Muscle of leg (tissue), 11 donors: ENCODE results near the gene DHODH. TPM values are rescaled to one million over a fixed set of nuclear protein-coding genes. Genes with fewer than 3 reads are reported as not detected.

Experiments
- DNase-seq: peaks from one replicate; pipeline ENCODE4 v3.0.0; 2013
- H3K27ac ChIP-seq: one replicate; pipeline ENCODE4 v1.5.1; 2013; ENCODE audit warnings: mild to moderate bottlenecking, low read length, control low read depth
- H3K27me3 ChIP-seq: one replicate; pipeline ENCODE4 v1.6.1; 2013; ENCODE audit warnings: low read length; ENCODE audit not compliant: control insufficient read depth, insufficient read depth
- H3K36me3 ChIP-seq: one replicate; pipeline ENCODE4 v1.6.1; 2013; ENCODE audit warnings: low read length; ENCODE audit not compliant: control insufficient read depth, insufficient read depth
- H3K4me1 ChIP-seq: one replicate; pipeline ENCODE4 v1.6.1; 2013; ENCODE audit warnings: low read length; ENCODE audit not compliant: control insufficient read depth, insufficient read depth
- H3K4me3 ChIP-seq: one replicate; pipeline ENCODE4 v1.5.1; 2013; ENCODE audit warnings: low read length, control low read depth
- H3K9me3 ChIP-seq: replicated peaks from 2 replicates; pipeline ENCODE4 v1.6.1; 2013; ENCODE audit warnings: low read depth, low read length; ENCODE audit not compliant: control insufficient read depth
- WGBS: methylation state at CpG from one replicate; pipeline ENCODE4 v1.1.5; 2013; ENCODE audit warnings: missing lambda C conversion rate; ENCODE audit not compliant: insufficient coverage; 5-methylcytosine and 5-hydroxymethylcytosine counted together
- polyA plus RNA-seq, 8 donors: library from polyadenylated mRNA; unstranded; fragments of 120-200 nt; gene quantifications; one replicate each; pipeline versions ENCODE4 v1.2.1 to v1.2.3, GENCODE V29; 2013; ENCODE audit warnings: inconsistent platforms in 1 of 8, low replicate concordance in 1 of 8; ENCODE audit not compliant: insufficient read length in 8 of 8, insufficient read depth in 1 of 8
- total RNA-seq: library from RNA; stranded (reverse); fragments of 120-200 nt; gene quantifications from one replicate; pipeline ENCODE4 v1.2.4, GENCODE V29; 2013

DHODH gene
- total and polyA plus RNA-seq, 9 donors: 7.2 to 12.4 (median 10.3) TPM

DNA sequence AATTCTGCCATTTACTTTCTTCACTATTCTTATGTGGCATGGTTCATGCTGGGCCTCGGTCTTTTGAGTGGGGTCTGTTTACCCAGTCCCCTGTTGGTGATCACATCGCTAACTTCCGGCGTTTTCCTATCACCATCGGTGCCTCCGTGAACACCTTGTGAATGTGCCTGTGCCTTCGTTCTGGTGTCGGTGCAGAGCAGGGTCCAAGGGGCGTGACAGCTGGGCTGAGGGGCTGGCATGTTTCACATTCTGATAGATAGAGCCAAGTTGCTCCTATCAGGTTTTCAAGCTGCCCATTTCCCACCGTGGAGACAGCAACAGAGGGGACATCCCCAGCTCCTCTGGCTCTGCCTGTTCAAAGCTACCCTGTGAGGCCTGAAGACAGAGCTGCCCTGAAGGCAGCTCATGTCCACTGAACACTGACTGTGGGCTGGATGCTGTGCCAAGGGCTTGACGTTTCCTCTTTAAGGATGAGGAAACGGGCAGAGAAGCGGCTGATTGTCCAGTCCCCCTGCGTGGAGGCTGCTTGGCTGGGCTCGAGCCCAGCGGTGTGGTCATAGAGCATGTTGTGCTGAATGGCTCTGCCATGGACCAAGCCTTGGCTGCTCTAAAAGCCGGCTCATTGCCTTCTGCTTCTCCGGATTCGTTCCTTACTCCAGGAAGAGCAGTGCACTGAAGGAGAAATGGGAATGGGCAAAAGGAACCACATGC, 17.0 kb downstream of the DHODH start:
- no peaks in the 10 kb centered on the region for H3K4me1 ChIP-seq
- H3K36me3 ChIP-seq: peaks cover 53% of the 10 kb centered on the region
- no peak for DNase-seq
- WGBS: 87% methylated on average over 18 of the region's 19 CpGs
- H3K4me3 ChIP-seq: no peak overlapping the region
- no peak overlapping the region for H3K27ac ChIP-seq
- no peaks in the 10 kb centered on the region for H3K9me3 ChIP-seq
- H3K27me3 ChIP-seq: no peaks in the 10 kb centered on the region

DNA sequence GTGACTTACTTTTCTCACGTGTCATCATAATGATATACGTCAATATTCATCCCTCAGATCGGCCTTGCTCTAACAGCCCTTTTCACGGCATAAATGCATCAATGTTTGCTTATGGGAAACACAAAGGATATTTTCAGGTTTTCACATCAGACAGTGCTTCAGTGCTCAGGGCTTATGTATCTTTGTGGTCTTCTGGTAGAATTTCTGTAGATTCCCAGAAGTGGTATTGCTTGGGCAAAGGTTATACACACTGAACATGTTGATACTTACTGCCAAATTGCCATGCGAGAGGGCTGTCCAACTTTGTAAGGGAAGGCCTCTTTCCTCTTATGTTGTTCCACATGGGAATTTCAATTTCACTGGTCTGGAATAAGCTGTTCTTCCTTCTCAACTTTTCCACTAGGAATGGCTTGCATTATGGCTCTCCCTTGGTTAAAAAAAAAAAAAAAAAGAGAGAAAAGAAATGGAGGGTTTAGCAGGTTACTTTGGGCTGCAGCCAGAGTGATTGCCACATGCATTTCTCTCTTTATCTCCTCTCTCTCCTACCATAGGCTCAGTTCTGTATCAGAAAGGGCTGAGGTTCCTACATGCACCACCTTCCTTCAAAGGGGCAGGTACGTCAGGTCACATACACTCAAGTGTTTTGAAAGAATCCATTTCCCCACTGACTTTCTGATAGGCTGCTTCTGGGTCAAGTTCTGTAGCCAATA, 19.3 kb downstream of the DHODH start:
- Histone ChIP-seq H3K4me3 (no peak overlapping the region), H3K4me1 (no peaks in the 10 kb centered on the region)
- WGBS: 100% methylated on average over 1 of the region's 6 CpGs

DNA sequence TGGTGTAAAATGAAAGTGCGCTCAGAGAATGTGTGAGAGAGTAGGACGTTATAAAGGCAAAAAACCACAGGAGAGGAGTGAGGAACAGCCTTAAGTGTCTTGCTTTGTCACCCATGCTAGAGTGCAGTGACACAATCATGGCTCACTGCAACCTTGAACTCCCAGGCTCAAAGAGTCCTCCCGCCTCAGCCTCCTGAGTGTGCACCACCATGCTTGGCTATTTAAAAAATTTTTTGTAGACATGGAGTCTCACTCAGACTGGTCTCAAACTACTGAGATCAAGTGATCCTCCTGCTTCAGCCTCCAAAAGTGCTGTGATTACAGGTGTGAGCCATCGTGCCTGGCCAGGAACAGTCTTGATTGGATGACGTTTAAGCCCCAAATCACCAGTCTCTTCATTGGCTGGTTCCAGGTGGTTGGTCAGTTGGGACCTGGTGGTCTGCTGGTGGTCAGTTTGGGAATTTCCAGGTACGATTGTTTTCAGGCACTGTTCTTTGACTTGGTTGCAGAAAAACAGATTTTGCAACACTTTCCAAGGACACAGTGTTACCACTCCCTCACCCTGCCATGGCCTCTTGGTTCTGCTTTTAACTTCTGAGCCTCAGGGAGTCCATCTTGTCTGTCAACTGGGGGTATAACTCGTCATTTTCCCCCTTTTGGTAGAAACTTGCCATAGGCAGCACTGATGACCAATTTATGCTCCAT, 21.2 kb downstream of the DHODH start:
- H3K27ac ChIP-seq: no peak overlapping the region
- 90% methylated on average over 6 of the region's 7 CpGs for WGBS
- no peak overlapping the region for H3K4me3 ChIP-seq
- H3K9me3 ChIP-seq: no peaks in the 10 kb centered on the region
- H3K36me3 ChIP-seq: peaks cover 16% of the 10 kb centered on the region
- no peaks in the 10 kb centered on the region for H3K4me1 ChIP-seq
- DNase-seq: no peak
- no peaks in the 10 kb centered on the region for H3K27me3 ChIP-seq

More for the DNA sequence above, 19.3 kb downstream of the DHODH start:
- Histone ChIP-seq H3K36me3 (peaks cover 31% of the 10 kb centered on the region), H3K27me3 (no peaks in the 10 kb centered on the region), H3K27ac (no peak overlapping the region), H3K9me3 (no peaks in the 10 kb centered on the region)
- DNase-seq: no peak

DNA sequence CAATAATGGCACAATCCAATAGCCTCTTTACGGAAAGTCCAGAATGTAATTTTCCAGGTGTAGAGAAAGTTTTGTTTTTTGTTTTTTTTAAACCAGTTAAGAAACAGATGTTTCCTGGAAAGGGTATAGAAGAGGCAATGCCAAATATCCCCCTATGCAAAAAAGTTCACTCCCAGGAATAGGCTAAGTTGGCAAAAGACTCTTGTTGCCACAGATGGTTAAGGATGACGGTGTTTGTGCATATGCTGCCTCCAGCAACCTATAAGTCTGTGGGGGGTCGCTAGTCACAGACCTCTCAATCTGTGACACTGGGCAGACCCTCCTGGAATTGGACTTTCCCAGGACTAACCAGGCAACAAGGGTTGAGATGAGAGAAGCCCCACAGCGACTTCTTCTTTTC, 24.9 kb downstream of the DHODH start:
- no peaks in the 10 kb centered on the region for H3K9me3 ChIP-seq
- WGBS: 67% methylated on average over 1 of the region's 4 CpGs
- H3K4me3 ChIP-seq: no peak overlapping the region
- H3K27ac ChIP-seq: no peak overlapping the region
- DNase-seq: no peak
- no peaks in the 10 kb centered on the region for H3K4me1 ChIP-seq
- H3K27me3 ChIP-seq: no peaks in the 10 kb centered on the region
- H3K36me3 ChIP-seq: peaks cover 1% of the 10 kb centered on the region

DNA sequence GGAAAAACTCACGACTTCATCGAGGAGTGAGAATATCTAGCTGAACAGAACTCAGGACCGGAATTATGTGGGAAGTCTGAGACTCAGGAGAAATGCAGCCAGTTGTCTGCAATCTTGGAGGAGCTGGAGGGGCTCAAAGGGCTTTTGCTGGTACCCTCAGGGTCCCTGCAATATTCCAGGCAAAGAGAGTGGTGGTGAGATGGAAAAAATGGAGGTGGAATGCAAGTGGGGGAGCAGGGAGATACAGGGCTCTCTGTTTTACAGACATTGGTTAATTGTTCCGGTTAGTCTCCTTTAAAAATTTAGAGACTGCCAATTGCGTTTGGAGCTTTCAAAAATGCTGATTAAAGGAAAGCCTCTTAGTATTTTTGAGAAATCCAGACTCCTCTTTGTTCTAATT, 27.6 kb downstream of the DHODH start:
- Histone ChIP-seq H3K9me3 (no peaks in the 10 kb centered on the region), H3K27ac (no peak overlapping the region), H3K27me3 (no peaks in the 10 kb centered on the region), H3K4me1 (no peaks in the 10 kb centered on the region), H3K4me3 (no peak overlapping the region), H3K36me3 (no peaks in the 10 kb centered on the region)
- 70% methylated on average over 2 of the region's 5 CpGs for WGBS
- no peak for DNase-seq

DNA sequence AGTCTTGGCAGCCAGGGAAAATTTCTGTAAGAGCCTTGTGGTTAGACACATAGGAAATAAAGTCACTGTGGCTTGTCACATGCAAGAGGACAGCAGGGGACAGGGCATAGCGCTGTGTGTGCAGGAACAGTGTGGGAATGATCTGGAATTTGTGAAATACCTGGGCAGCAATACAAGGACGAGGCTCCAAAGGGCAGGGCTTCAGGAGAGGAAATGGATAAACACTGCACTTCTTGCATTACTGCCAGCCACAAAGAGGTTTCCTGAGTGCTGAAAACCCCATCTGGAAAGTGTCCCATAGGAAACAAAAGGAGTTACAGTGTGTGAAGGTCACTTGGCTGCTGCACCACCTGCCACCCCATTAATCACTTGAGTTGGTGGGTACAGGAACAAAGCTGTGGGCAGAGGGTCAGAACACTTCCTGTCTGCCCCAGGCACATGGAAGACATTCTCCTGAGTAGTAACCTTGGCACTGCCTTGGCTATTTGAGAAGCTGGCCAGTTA, 33.7 kb downstream of the DHODH start:
- Histone ChIP-seq H3K27ac (no peak overlapping the region), H3K27me3 (no peaks in the 10 kb centered on the region), H3K36me3 (no peaks in the 10 kb centered on the region), H3K4me3 (no peak overlapping the region), H3K9me3 (no peaks in the 10 kb centered on the region), H3K4me1 (peaks cover 5% of the 10 kb centered on the region)
- 0% methylated on average over 1 of the region's 2 CpGs for WGBS
- DNase-seq: peak; percentile 45

DNA sequence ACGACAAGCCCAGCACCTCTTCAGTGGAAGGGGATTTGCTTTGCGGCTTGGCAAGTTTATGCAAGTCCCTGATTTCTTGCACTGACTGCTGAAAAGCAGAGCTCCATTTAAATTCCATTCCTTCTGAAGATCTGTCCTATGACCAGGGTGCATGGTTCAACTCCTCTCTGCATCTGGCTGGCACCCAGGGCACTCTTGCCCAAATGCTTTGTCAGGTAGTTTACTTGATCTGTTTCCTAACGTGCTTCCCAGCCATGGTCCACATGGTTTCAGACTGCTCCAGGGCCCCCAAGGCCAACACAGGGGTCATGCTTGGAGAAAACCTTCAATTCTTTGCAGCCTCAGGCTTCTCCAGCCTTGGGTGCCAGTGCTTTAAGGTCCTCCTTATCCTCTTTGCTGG, 34.5 kb downstream of the DHODH start:
- 39% methylated on average over 2 of the region's 3 CpGs for WGBS
- no peaks in the 10 kb centered on the region for H3K9me3 ChIP-seq
- H3K4me3 ChIP-seq: no peak overlapping the region
- no peaks in the 10 kb centered on the region for H3K27me3 ChIP-seq
- no peak for DNase-seq
- no peaks in the 10 kb centered on the region for H3K36me3 ChIP-seq
- no peak overlapping the region for H3K27ac ChIP-seq
- peaks cover 5% of the 10 kb centered on the region for H3K4me1 ChIP-seq

DNA sequence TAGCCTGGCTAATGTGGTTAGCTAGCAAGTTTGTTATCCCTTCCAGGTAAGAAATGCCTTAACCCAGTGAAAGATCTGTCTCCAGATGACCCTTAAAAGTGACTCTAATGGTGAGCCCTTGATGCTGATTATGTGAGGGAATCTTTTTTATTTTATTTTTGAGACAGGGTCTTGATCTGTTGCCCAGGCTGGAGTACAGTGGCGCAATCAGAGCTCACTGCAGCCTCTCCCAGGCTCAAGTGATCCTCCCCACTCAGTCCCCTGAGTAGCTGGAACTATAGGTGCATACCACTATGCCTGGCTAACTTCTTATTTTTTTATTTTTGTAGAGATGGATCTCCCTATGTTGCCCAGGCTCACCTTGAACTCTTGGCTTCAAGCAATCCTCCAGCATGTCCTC, 35.0 kb downstream of the DHODH start:
- no peaks in the 10 kb centered on the region for H3K36me3 ChIP-seq
- WGBS: no CpG with 5 or more reads among the region's 1 CpG

DNA sequence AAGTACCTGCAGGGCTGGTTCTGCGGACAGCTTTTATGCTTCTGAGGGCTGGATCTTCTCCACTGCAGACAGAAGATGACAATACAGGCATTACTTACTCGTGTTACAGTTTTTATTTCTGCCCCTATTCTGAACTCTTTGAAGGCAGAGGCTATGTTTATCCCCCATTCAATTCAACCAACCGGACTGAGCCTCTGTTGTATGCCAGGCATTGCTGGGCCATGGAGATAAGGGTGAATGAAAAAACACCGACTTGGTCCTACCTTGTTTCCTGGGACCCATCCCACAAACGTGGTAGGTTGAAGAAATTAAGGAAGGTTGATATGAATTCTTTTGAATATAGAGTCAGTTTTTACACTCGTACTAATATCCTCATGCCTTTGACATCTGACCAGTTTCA, 35.8 kb downstream of the DHODH start:
- Histone ChIP-seq H3K27me3 (no peaks in the 10 kb centered on the region), H3K4me1 (peaks cover 5% of the 10 kb centered on the region), H3K9me3 (peaks cover 2% of the 10 kb centered on the region), H3K36me3 (no peaks in the 10 kb centered on the region), H3K27ac (no peak overlapping the region), H3K4me3 (no peak overlapping the region)
- 67% methylated on average over 1 of the region's 6 CpGs for WGBS
- no peak for DNase-seq

More for the DNA sequence above, 35.0 kb downstream of the DHODH start:
- Histone ChIP-seq H3K27ac (no peak overlapping the region), H3K4me1 (peaks cover 5% of the 10 kb centered on the region), H3K27me3 (no peaks in the 10 kb centered on the region), H3K4me3 (no peak overlapping the region), H3K9me3 (no peaks in the 10 kb centered on the region)
- DNase-seq: no peak

DNA sequence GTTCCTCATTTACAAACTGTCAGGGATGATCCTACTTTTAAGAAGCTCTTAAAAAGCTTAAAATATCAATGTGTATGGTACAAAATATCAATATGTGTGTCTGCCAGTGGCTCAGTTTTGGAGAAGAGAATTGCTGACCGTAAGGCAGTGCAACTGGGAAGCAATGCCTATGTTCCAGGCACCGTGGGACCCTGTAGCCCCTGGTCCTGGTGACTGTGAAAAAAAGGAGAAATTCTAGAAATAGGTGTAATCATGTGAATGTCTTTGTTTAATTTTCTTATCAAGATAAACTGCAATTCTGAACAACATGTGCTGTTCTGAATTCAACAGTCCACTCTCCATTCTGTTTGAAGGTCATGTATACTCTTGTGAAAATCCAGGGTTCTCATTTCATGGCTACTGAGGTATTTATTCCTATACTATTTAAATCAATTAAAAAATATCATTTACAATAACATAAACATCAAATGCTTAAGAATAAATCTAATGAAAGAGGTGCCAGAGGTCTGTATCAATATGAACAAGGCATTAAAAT, 36.3 kb downstream of the DHODH start:
- H3K27me3 ChIP-seq: no peaks in the 10 kb centered on the region
- no peak overlapping the region for H3K27ac ChIP-seq
- peaks cover 2% of the 10 kb centered on the region for H3K9me3 ChIP-seq
- peaks cover 5% of the 10 kb centered on the region for H3K4me1 ChIP-seq
- no peak overlapping the region for H3K4me3 ChIP-seq
- no peak for DNase-seq
- H3K36me3 ChIP-seq: no peaks in the 10 kb centered on the region
- WGBS: 82% methylated on average over 1 of the region's 2 CpGs
